GM18511 (cell line): ENCODE measurements around the gene FKBP2.

Experiments
- ATAC-seq: cut with Tn5 transposase; IDR thresholded peaks from one replicate; pipeline ENCODE4 v1.9.1; 2021; ENCODE audit warnings: mild to moderate bottlenecking, moderate library complexity; ENCODE audit not compliant: unreplicated experiment

The FKBP2 gene

DNA sequence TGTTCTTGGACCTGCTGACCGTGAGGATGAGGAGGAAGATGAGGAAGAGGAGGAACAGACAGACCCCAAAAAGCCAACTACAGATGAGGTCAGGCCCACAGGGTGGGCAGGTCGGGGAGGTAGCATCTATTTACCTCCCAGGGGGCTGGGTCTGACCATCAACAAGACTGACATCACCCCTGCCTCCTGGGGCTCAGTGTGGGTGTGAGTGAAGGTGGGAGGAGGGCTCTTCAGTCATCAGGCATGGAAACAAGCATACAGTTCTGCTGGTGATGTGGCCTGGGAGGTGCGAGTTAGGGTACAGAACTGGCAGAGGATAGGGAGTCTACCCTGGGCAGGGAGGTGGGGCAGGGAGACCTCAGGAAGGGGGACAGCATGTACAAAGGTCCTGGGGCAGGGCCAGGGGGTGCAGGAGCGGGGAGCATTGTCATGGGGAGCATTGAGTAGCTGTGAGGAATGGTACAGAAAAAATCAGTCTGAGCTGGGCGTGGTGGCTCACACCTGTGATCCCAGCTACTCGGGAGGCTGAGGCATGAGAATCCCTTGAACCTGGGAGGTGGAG, 19.3 kb downstream of the FKBP2 start:
- no peak for ATAC-seq

- ATAC-seq: no peak
Measured at GRCh38 chr11:64261556-64262080, 20.7 kb downstream of the FKBP2 start.

DNA sequence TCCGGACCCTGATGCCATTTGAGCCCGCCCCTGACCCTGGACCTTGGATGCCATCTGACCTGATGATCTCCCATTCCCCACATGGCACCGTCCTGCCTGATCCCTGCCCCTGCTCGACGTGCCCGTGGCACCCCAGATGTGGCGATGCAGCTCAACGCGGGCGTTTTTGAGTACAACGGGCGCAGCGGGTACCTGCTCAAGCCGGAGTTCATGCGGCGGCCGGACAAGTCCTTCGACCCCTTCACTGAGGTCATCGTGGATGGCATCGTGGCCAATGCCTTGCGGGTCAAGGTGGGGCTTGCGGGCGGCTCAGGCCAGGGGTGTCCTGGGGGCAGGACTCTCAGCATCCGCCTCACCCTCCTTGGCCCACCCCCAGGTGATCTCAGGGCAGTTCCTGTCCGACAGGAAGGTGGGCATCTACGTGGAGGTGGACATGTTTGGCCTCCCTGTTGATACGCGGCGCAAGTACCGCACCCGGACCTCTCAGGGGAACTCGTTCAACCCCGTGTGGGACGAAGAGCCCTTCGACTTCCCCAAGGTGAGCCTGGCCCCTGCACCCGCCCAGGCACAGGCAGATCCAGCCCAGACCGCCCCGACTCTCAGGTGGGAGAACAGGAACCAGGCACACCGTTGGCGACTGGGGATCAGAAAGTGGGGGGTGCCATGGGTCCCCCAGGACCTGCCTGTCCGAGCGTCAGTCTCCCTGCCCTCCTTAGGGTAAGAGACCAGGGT, 21.5 kb downstream of the FKBP2 start:
- no peak for ATAC-seq

DNA sequence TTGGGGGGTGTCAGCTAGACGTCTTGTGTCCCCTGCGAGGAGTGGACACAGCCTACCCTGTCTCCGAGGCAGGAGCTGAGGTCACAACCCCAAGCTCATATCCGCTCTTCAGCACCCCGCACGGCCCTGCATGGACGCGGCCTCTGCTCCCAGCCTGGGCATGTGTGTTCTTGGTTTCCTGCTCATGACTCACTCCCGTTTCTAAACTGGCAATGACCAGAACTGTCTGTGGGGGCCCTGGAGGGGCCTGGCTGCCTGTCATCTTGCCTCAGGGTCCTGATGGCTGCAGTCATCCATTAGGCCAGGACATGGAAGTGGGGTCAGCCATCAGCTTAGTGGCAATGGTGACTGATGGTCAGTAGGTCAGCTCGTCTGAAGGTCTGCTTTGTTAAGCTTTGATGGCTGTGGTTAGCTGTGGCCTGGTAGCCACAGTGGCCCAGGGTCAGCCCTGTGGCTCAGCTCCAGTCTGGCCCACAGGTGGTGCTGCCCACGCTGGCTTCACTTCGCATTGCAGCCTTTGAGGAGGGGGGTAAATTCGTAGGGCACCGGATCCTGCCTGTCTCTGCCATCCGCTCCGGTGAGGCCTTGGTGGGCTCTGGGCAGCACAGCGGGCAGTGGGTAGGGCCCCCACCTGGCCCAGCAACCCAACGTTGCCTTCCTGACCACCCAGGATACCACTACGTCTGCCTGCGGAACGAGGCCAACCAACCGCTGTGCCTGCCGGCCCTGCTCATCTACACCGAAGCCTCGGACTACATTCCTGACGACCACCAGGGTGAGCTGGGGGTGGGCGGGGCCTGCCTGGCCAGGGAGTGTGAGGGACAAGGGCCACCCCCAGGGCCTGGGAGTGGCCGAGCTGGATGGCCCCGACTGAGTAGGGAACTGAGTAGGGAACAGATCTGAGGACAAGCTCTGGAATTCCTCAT, 22.4 kb downstream of the FKBP2 start:
- ATAC-seq: no peak

DNA sequence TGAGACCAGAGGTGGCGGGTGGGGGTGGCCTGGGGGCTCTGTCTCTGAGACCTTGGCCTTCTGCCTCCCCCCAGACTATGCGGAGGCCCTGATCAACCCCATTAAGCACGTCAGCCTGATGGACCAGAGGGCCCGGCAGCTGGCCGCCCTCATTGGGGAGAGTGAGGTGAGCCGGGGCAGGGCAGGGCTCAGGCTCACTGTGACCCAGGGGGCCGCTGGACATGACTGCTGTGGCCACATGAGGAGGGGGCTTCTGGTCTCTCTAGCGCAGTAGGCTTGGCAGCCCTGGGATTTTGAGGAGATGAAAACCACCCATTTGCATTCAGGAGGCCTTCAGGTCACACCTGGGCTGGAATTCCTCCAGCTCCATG, 23.0 kb downstream of the FKBP2 start:
- no peak for ATAC-seq

DNA sequence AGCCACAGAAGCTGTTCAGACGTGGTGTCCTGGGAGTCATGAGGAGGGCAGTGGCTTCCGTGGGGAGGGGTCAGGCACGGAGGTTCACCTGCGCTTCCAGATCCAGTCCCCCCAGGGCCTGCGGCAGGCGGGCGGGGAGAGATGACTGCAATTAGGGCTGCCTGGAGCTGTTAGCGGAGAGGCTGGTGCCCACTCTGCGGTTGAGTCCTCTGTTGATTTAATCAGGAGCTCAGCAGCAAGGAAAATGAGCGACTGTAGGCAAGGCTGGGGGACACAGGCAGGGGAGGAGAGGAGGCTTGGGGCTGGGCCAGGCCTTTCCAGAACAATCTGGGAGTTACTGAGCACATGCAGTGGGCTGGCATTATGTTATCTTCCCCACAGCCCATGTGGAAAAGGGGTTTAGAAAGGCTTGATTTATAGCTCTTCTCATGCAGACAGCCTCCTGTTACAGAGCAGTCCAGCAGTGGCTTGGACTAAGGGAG, 23.5 kb downstream of the FKBP2 start:
- no peak for ATAC-seq

DNA sequence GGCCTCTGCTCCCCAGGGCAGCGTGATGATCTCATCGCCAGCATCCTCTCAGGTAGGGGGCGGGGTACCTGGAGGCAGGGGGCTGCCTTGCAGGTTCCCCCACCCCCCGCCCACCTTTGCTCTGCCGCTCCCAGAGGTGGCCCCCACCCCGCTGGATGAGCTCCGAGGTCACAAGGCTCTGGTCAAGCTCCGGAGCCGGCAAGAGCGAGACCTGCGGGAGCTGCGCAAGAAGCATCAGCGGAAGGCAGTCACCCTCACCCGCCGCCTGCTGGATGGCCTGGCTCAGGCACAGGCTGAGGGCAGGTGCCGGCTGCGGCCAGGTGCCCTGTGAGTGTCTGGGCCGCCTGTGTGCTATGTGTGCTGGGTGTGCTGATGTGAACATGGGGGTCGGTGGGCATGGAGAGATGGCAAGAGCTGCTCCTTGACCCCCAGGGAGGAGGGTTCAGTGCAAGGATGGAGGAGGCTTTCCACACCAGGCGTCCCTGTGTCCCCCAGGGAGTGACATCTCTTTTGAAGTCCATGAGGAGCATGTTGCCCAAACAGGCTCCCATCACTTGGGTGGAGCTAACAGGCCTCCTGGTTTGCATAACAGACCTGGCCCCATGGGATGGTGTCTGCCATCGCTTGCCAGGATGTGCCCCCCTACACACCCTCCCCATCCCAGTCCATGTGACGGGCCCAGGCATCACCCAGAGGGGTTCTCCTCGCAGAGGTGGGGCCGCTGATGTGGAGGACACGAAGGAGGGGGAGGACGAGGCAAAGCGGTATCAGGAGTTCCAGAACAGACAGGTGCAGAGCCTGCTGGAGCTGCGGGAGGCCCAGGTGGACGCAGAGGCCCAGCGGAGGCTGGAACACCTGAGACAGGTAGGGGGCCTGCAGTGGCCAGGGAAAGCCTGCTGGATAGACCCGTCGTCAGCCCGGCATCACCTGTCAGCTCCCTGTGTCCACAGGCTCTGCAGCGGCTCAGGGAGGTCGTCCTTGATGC, 24.6 kb downstream of the FKBP2 start:
- no peak for ATAC-seq

DNA sequence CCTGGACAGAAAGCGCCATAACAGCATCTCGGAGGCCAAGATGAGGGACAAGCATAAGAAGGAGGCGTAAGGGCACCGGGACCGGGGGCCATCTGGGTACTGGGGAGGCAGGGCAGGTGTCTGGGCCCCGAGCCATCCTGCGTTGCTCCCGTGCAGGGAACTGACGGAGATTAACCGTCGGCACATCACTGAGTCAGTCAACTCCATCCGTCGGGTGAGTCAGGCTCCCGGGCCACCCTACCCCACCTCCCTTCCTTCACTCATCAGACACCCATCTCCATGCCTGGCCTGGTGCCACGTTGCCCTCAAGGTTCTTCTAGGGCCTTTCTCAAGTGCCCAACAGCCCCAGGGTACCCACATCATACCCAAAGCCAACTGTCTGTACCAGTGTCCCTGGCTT, 25.4 kb downstream of the FKBP2 start:
- no peak for ATAC-seq

GRCh38 chr11:64267207-64267945, 26.5 kb downstream of the FKBP2 start:
- no peak for ATAC-seq

GRCh38 chr11:64268025-64268892, 27.4 kb downstream of the FKBP2 start:
- no peak for ATAC-seq

GRCh38 chr11:64268893-64269539, 28.1 kb downstream of the FKBP2 start:
- ATAC-seq: peak; percentile 24

DNA sequence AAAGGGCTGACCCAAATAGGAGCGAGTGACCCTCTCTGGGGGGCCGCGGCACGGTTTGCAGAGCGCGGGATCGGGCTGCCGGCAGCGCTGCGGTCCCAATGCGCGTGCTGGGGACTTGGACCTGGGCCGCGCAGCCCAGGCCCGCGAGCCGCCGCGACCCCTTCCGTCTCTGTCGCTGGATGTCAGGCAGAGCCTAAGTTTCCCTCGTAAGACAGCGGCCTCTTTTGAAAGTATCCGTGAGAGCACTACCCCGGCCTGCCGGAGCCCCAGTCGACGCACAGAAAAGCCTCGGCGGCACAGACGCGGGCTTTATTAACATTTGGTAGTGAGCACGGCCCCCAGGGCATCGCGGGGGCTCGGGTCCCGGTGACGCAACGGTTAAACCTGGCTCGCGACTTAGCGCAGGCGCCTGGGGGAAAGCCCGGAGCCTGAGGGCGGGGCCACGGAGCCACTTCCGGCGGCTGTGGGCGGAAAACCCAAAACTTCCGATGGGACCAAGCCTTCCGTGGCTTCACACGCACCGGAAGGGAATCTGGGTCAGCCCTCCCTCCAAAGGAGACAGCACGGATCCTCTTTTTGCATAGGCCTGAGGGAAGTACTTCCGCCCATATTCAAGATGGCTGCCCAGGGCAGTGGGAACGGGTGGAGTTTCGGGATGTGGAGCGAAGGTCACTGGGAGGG, 28.8 kb downstream of the FKBP2 start:
- peak; percentile 69 for ATAC-seq

- no peak for ATAC-seq
Measured at GRCh38 chr11:64275031-64275800, 34.3 kb downstream of the FKBP2 start.

GRCh38 chr11:64275841-64276240, 34.9 kb downstream of the FKBP2 start:
- no peak for ATAC-seq

GRCh38 chr11:64276653-64277431, 35.9 kb downstream of the FKBP2 start:
- no peak for ATAC-seq

DNA sequence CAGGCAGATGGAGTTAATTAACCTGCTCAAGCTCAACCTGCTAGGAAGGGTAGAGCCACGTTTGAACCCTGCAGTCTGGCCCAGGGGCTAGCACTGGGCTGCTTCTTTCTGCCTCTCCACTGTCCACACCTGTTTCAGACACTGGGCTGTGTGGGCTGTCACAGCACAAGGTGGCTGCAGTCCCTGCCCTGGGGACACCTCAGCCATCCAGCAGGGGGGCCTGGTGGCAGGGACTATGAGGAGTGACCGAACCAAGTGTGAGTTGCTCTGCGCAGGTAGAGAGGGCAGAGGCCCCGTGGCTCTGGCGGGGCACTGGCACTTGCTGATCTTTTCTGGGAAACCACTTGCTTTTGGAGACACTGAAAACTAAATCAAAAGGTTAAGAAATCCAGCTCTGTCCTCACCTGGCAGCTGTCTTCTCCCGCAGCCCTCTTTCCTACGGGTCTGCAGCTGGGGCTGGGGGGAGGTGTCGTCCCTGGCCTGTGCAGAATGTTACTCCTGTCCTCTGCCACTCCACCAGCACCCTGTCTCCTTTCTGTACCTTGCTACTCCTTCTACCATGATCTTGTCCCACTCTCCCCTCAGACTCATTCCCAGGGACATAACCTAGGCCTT, 37.8 kb downstream of the FKBP2 start:
- no peak for ATAC-seq
